Sigmoid colon (tissue), 7 donors: ENCODE data around the gene MYO15B. TPM values are rescaled to one million over a fixed set of nuclear protein-coding genes. Genes with fewer than 3 reads are reported as not detected.

Experiments
- DNase-seq: peaks from one replicate; pipeline ENCODE4 v3.0.0-alpha.2; 2019
- H3K27ac ChIP-seq, 4 donors: fragments of 200-600 bp; sonication (generic); one replicate each; pipeline ENCODE4 v1.5.1; 2016 to 2019; ENCODE audit warnings: mild to moderate bottlenecking in 1 of 4
- H3K27me3 ChIP-seq, 3 donors: fragments of 200-600 bp; sonication (generic); one replicate each; pipeline ENCODE4 v1.5.1; 2019; ENCODE audit warnings: mild to moderate bottlenecking in 1 of 3
- H3K36me3 ChIP-seq, 4 donors: fragments of 200-600 bp; sonication (generic); one replicate each; pipeline ENCODE4 v1.5.1; 2016 to 2019
- H3K4me1 ChIP-seq, 4 donors: fragments of 200-600 bp; sonication (generic); one replicate each; pipeline ENCODE4 v1.5.1; 2017 to 2019
- H3K4me3 ChIP-seq, 4 donors: fragments of 200-600 bp; sonication (generic); one replicate each; pipeline ENCODE4 v1.5.1; 2017 to 2019; ENCODE audit warnings: mild to moderate bottlenecking in 2 of 4, moderate library complexity in 1 of 4
- H3K9me3 ChIP-seq, 4 donors: fragments of 200-600 bp in 3 of 4; sonication (generic) in 3 of 4; one replicate each; pipeline versions ENCODE4 v1.5.1 to v1.6.1; 2013 to 2019
- EP300 ChIP-seq, 4 donors: sonication (generic); formaldehyde crosslinking; IDR thresholded peaks; one replicate each; pipeline ENCODE4 v1.6.1; 2017; ENCODE audit warnings: antibody characterized with exemption in 4 of 4
- POLR2A ChIP-seq, 2 donors: fragments of 450-650 bp; IDR thresholded peaks; one replicate each; pipeline ENCODE4 v1.6.1; 2016; ENCODE audit warnings: antibody characterized with exemption in 2 of 2, mild to moderate bottlenecking in 2 of 2, moderate library complexity in 2 of 2
- POLR2AphosphoS5 ChIP-seq, 4 donors: sonication (generic); formaldehyde crosslinking; IDR thresholded peaks; one replicate each; pipeline ENCODE4 v1.6.1; 2017; ENCODE audit warnings: antibody characterized with exemption in 4 of 4
- WGBS, 2 donors: extraction: QIAGEN DNeasy Blood & Tissue Kit; methylation state at CpG; one replicate each; pipeline ENCODE4 v1.1.7; 2013; 5-methylcytosine and 5-hydroxymethylcytosine counted together
- intact Hi-C: fragments of 100-400 bp; cut with DNase I; formaldehyde crosslinking; loops from one replicate; pipeline ENCODE4 v1.15.1; 2023
- polyA plus RNA-seq, 3 donors: library from polyadenylated mRNA; stranded (reverse); fragments of 200-250 nt; gene quantifications; one replicate each; pipeline ENCODE4 v1.2.3, GENCODE V29; 2013
- total RNA-seq, 4 donors: library from RNA; depleted of rRNA; stranded (reverse); fragments of >200 nt; gene quantifications; one replicate each; pipeline ENCODE4 v1.1.0, GENCODE V29; 2016
- TF ChIP-seq, protein P1 (sequence below), 4 experiments: fragments of 450-650 bp in 3 of 4; fragments of 200-600 bp in 1 of 4; IDR thresholded peaks; one replicate each; pipeline ENCODE4 v1.5.1; 2016 to 2019; ENCODE audit warnings: antibody characterized with exemption in 4 of 4, mild to moderate bottlenecking in 3 of 4, moderate library complexity in 2 of 4
- donor health status: healthy with polysubstance abuse.
- donor health status: Bipolar disorder and iron deficiency.
- donor health status: healthy.

MYO15B gene
- total and polyA plus RNA-seq, 7 donors = 33.1 to 460 (median 117) TPM

DNA sequence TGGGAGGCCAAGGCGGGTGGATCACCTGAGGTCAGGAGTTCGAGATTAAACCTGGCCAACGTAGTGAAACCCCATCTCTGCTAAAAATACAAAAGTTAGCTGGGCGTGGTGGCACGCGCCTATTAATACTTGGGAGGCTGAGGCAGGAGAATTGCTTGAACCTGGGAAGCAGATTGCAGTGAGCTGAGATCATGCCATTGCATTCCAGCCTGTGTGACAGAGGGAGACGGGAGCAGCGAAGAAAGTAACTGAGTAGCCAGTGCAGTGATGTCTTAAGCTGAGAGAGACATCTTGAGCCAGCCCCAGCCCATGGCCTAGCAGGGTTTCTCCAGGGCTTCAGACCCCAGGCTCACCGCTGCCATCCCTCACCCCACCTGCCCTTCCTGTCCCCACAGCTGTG lies 35.8 kb downstream of the MYO15B start:
- intact Hi-C loops = no loop called here
- no peak for DNase-seq
- H3K4me1 ChIP-seq = no peaks in the 10 kb centered on the region
- TF ChIP-seq, protein P1, sequence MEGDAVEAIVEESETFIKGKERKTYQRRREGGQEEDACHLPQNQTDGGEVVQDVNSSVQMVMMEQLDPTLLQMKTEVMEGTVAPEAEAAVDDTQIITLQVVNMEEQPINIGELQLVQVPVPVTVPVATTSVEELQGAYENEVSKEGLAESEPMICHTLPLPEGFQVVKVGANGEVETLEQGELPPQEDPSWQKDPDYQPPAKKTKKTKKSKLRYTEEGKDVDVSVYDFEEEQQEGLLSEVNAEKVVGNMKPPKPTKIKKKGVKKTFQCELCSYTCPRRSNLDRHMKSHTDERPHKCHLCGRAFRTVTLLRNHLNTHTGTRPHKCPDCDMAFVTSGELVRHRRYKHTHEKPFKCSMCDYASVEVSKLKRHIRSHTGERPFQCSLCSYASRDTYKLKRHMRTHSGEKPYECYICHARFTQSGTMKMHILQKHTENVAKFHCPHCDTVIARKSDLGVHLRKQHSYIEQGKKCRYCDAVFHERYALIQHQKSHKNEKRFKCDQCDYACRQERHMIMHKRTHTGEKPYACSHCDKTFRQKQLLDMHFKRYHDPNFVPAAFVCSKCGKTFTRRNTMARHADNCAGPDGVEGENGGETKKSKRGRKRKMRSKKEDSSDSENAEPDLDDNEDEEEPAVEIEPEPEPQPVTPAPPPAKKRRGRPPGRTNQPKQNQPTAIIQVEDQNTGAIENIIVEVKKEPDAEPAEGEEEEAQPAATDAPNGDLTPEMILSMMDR (IDR thresholded peaks at IDR 0.05) = no peak
- TF ChIP-seq POLR2A (IDR thresholded peaks at IDR 0.05) (no peak), EP300 (IDR thresholded peaks at IDR 0.05) (no peak), POLR2AphosphoS5 (IDR thresholded peaks at IDR 0.05) (no peak)
- no peak overlapping the region for H3K27ac ChIP-seq
- no peaks in the 10 kb centered on the region for H3K9me3 ChIP-seq
- H3K27me3 ChIP-seq = no peaks in the 10 kb centered on the region
- 89 to 94% methylated on average over 9 of the region's 9 CpGs for WGBS, 2 donors
- no peak overlapping the region for H3K4me3 ChIP-seq
- peaks cover 3 to 64% (median 23%) of the 10 kb centered on the region in 4 donors for H3K36me3 ChIP-seq

DNA sequence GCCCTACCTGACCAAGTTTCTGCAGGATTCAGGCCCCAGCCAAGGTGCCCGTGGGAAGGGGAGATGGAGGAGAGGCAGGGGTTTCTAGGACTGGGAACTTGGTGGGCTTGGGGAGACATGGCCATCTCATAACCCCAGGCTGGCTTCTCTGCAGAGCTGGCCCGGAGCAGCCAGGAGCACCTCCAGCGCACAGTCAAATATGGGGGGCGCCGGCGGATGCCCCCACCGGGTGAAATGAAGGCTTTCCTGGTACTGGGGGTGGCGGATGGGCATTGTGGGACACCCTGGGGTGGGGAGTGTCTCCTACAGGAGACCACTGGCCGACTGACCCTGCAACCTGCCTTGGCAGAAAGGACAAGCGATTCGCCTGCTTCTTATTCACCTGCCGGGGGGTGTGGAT lies 36.4 kb downstream of the MYO15B start:
- WGBS, 2 donors = 91 to 92% methylated on average over 12 of the region's 12 CpGs
- Histone ChIP-seq H3K27ac (no peak overlapping the region), H3K9me3 (no peaks in the 10 kb centered on the region), H3K4me3 (no peak overlapping the region), H3K4me1 (no peaks in the 10 kb centered on the region), H3K27me3 (no peaks in the 10 kb centered on the region), H3K36me3 (peaks cover 3 to 58% (median 21%) of the 10 kb centered on the region in 4 donors)
- no peak for DNase-seq
- TF ChIP-seq EP300 (IDR thresholded peaks at IDR 0.05) = no peak
- TF ChIP-seq, protein P1 (IDR thresholded peaks at IDR 0.05) = no peak
- no peak for TF ChIP-seq POLR2A (IDR thresholded peaks at IDR 0.05)
- no peak for TF ChIP-seq POLR2AphosphoS5 (IDR thresholded peaks at IDR 0.05)
- intact Hi-C loops = no loop called here

DNA sequence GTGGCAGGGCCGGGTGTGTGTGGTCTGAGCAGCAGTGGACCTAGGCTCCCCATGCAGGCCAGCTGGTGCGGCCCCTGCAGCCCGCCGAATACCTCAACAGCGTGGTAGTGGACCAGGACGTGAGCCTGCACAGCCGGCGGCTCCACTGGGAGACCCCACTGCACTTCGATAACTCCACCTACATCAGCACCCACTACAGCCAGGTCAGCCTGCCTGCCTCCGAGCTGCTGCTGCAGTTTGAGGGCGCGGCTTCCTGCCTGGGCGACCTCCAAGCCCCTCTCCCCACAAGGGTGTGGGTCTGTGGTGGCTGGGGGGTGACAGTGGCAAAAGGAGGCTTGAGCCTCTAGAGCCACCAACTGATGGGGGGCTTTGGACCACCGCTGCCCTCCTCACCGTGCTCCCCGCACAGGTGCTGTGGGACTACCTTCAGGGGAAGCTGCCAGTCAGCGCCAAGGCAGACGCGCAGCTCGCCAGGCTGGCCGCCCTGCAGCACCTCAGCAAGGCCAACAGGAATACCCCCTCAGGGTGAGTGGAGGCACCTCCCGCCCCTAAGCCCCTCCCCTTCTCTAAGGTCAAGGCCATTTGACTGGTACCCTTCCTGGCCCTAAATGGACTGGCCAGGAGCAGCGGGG lies 37.2 kb downstream of the MYO15B start:
- H3K36me3 ChIP-seq = peaks cover 3 to 50% (median 18%) of the 10 kb centered on the region in 4 donors
- H3K27me3 ChIP-seq = no peaks in the 10 kb centered on the region
- H3K4me3 ChIP-seq = no peak overlapping the region
- 85 to 88% methylated on average over 23 of the region's 23 CpGs for WGBS, 2 donors
- intact Hi-C loops = no loop called here
- DNase-seq = no peak
- TF ChIP-seq, protein P1 (IDR thresholded peaks at IDR 0.05) = no peak
- no peak for TF ChIP-seq EP300 (IDR thresholded peaks at IDR 0.05)
- no peak for TF ChIP-seq POLR2AphosphoS5 (IDR thresholded peaks at IDR 0.05)
- no peak for TF ChIP-seq POLR2A (IDR thresholded peaks at IDR 0.05)
- no peaks in the 10 kb centered on the region for H3K9me3 ChIP-seq
- no peaks in the 10 kb centered on the region for H3K4me1 ChIP-seq
- no peak overlapping the region for H3K27ac ChIP-seq

DNA sequence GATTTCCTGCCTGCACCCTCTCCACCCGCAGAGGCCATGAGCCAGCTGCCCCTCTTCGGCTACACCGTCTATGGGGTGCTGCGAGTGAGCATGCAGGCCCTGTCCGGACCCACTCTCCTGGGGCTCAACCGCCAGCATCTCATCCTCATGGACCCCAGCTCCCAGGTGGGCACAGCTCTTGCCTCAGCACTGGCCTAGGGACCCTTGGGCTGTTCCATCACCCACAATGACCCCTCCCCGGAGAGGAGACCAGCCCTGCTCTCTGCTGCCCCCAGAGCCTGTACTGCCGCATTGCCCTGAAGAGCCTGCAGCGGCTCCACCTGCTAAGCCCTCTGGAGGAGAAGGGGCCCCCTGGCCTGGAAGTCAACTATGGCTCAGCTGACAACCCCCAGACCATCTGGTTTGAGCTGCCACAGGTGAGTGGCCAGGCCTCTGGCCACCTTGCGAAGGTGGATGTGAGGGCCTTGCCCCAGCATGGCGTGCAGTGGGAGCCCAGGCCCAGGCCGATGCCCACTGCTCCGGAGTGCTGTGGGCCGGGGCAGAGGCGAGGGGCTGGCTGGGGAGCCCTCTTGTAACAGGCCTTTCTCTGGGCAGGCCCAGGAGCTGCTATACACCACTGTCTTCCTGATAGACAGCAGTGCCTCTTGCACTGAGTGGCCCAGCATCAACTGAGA lies 38.4 kb downstream of the MYO15B start:
- Histone ChIP-seq H3K4me1 (no peaks in the 10 kb centered on the region), H3K27ac (no peak overlapping the region), H3K9me3 (no peaks in the 10 kb centered on the region), H3K27me3 (no peaks in the 10 kb centered on the region), H3K36me3 (peaks cover 0 to 45% (median 14%) of the 10 kb centered on the region in 4 donors), H3K4me3 (no peak overlapping the region)
- DNase-seq = no peak
- TF ChIP-seq, protein P1 (IDR thresholded peaks at IDR 0.05) = peak in 3 of 4 experiments; percentile 11 to 47 (median 40)
- TF ChIP-seq POLR2A (IDR thresholded peaks at IDR 0.05) = no peak
- WGBS, 2 donors = 86 to 89% methylated on average over 15 of the region's 15 CpGs
- intact Hi-C loops = no loop called here
